Measurements from ENCODE around the gene ZNF20. TPM values are rescaled to one million over a fixed set of nuclear protein-coding genes. Genes with fewer than 3 reads are reported as not detected.
"Not testable (repeated sequence)": the region's sequence is repeated elsewhere in the genome, so short reads cannot be mapped to it uniquely, and the experiment has no call there.

Gene ZNF20
- total RNA-seq, 1 experiment from 2014 or later, result 6.0 TPM

GRCh38 chr19:12113121-12113520, 27.0 kb downstream of the ZNF20 start:
- no peak for DNase-seq (ENCODE audit: low read depth)

GRCh38 chr19:12112701-12113100, 27.4 kb downstream of the ZNF20 start:
- DNase-seq (ENCODE audit: low read depth), result no peak

GRCh38 chr19:12111943-12112637, 28.1 kb downstream of the ZNF20 start:
- no peak for DNase-seq (ENCODE audit: low read depth)

DNA sequence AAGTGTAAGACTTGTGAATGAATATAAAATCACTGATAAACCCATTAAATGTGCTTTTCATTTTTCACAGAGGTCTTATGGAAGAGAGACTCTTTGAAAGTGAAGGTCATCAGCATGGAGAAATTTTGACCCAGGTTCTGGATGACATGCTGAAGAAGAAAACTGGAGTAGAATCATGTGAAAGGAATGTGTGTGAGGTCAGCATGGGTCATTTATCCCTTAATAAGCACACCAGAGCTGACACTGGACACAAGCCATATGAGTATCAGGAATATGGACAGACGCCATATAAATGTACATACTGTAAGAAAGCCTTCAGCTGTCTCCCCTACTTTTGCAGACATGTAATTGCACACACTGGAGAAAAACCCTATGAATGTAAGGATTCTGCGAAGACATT, 29.0 kb downstream of the ZNF20 start:
- peak; percentile 8 for DNase-seq (ENCODE audit: low read depth)

DNA sequence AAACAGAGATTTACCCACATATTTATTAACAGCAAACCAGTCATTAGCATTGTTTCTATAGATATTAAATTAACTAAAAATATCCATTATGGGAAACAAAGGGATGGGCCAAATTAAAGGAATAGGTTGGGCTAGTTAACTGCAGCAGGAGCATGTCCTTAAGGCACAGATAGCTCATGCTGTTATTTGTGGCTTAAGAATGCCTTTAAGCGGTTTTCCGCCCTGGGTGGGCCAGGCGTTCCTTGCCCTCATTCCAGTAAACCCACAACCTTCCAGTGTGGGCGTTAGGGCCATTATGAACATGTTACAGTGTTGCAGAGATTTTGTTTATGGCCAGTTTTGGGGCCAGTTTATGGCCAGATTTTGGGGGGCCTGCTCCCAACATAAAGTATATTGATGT, 36.2 kb downstream of the ZNF20 start:
- DNase-seq (ENCODE audit: low read depth), result not testable (repeated sequence)

- DNase-seq (ENCODE audit: low read depth), result no peak
Measured at GRCh38 chr19:12098040-12098439, 42.1 kb downstream of the ZNF20 start.

- DNase-seq (ENCODE audit: low read depth), result no peak
Measured at GRCh38 chr19:12095111-12095790, 44.9 kb downstream of the ZNF20 start.

- DNase-seq (ENCODE audit: low read depth), result no peak
Measured at GRCh38 chr19:12093777-12094176, 46.4 kb downstream of the ZNF20 start.

DNA sequence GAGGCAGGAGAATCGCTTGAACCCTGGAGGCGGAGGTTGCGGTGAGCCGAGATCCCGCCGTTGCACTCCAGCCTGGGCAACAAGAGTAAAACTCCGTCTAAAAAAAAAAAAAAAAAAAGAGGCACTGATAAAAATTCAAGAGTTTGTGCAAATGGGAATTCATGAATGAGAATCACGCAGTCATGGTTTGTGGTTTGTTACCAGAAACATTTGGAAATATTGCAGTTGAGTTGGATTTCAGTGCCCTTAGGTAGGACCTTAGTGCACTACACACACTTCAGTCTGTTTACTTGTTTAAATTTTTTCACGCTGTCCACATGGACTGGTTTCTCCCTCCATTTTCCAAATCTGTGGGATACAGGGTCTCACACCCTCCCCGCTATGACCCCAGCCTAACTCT, 47.2 kb downstream of the ZNF20 start:
- no peak for DNase-seq (ENCODE audit: low read depth)

- peak; percentile 31 for DNase-seq (ENCODE audit: low read depth)
Measured at GRCh38 chr19:12092065-12092867, 47.9 kb downstream of the ZNF20 start.

DNA sequence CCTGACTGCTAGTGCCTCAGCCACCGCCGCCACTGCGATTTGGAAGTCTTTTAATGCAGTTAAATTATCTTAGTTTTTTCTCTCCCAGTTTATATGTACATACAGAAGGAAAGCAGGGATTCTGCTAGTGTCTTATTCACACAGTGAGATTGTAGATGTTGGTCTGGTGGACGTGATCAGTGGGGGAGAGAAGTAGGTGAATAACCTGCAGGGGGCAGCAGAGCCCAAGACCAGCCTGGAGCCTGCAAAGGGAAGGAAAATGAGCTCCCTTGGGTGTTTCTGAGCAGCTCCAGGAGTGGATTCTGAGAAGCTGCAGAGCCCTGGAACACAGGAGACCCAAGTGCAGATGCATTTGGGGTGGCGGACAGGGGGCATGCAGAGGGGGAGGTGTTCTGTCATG, 49.3 kb downstream of the ZNF20 start:
- peak; percentile 44 for DNase-seq (ENCODE audit: low read depth)

GRCh38 chr19:12085074-12085818, 54.9 kb downstream of the ZNF20 start:
- DNase-seq (ENCODE audit: low read depth), result no peak

GRCh38 chr19:12083336-12083735, 56.8 kb downstream of the ZNF20 start:
- DNase-seq (ENCODE audit: low read depth), result not testable (repeated sequence)

Other genes starting within 250 kb of the ZNF20 start
- 8.7 and 9.5 TPM in 2 replicates for gene ZNF700, start 215.2 kb downstream of the ZNF20 start, total RNA-seq (2014; rRNA removed)
- 0.69 and 1.7 TPM in 2 replicates for gene ZNF763, start 175.3 kb downstream of the ZNF20 start, total RNA-seq (2014; rRNA removed)
- gene ZNF433, start 104.7 kb downstream of the ZNF20 start, total RNA-seq (2014; rRNA removed), result 4.1 and 5.7 TPM in 2 replicates
- 0.38 and 0.46 TPM in 2 replicates for gene ZNF878, start 87.4 kb downstream of the ZNF20 start, total RNA-seq (2014; rRNA removed)
- 2.5 and 2.8 TPM in 2 replicates for gene ZNF844, start 75.6 kb downstream of the ZNF20 start, total RNA-seq (2014; rRNA removed)
- 8.6 and 10.6 TPM in 2 replicates for gene ZNF625, start 16.4 kb upstream of the ZNF20 start, total RNA-seq (2014; rRNA removed)
- gene ZNF136, start 22.7 kb upstream of the ZNF20 start, total RNA-seq (2014; rRNA removed), result 6.8 and 7.1 TPM in 2 replicates
- 4.3 and 6.2 TPM in 2 replicates for gene ZNF44, start 154.5 kb upstream of the ZNF20 start, total RNA-seq (2014; rRNA removed)
- 4.8 and 6.4 TPM in 2 replicates for gene ZNF563, start 193.3 kb upstream of the ZNF20 start, total RNA-seq (2014; rRNA removed)
- 3.0 and 4.2 TPM in 2 replicates for gene ZNF442, start 225.3 kb upstream of the ZNF20 start, total RNA-seq (2014; rRNA removed)

All from LHCN-M2 (cell line).